GM21786 (cell line): Measurements from ENCODE around the gene PARN.
"Not testable (repeated sequence)": the region's sequence is repeated elsewhere in the genome, so short reads cannot be mapped to it uniquely, and the experiment has no call there.

Experiments
- ATAC-seq: cut with Tn5 transposase; IDR thresholded peaks from one replicate; pipeline ENCODE4 v1.9.1; 2021; ENCODE audit not compliant: unreplicated experiment

The PARN gene

GRCh38 chr16:14632693-14633569 lies 2.9 kb upstream of the PARN start, which contains the start of gene BFAR:
Gene BFAR, plus strand, starts transcription at chr16:14632951. Its CDS starts 11,396 bp downstream, at chr16:14644347.
- peak; percentile 83 for ATAC-seq

GRCh38 chr16:14630620-14631330 lies 715 bp upstream of the PARN start:
- ATAC-seq = not testable (repeated sequence)

- no peak for ATAC-seq
Observed at GRCh38 chr16:14629612-14629918, 495 bp downstream of the PARN start.

- no peak for ATAC-seq
Observed at GRCh38 chr16:14628806-14629611, 1.1 kb downstream of the PARN start.

GRCh38 chr16:14627078-14627477 lies 3.0 kb downstream of the PARN start:
- no peak for ATAC-seq

GRCh38 chr16:14618566-14618965 lies 11.5 kb downstream of the PARN start:
- ATAC-seq = no peak

GRCh38 chr16:14616280-14616679 lies 13.8 kb downstream of the PARN start:
- no peak for ATAC-seq

- ATAC-seq = no peak
Observed at GRCh38 chr16:14613991-14614390, 16.1 kb downstream of the PARN start.

- ATAC-seq = no peak
Observed at GRCh38 chr16:14611660-14612059, 18.4 kb downstream of the PARN start.

GRCh38 chr16:14609716-14610115 lies 20.3 kb downstream of the PARN start:
- ATAC-seq = no peak

GRCh38 chr16:14608604-14609003 lies 21.5 kb downstream of the PARN start:
- no peak for ATAC-seq

- ATAC-seq = no peak
Observed at GRCh38 chr16:14608111-14608566, 21.9 kb downstream of the PARN start.

- no peak for ATAC-seq
Observed at GRCh38 chr16:14606102-14606501, 24.0 kb downstream of the PARN start.

- no peak for ATAC-seq
Observed at GRCh38 chr16:14602443-14602963, 27.6 kb downstream of the PARN start.

GRCh38 chr16:14600164-14600563 lies 29.9 kb downstream of the PARN start:
- ATAC-seq = no peak

GRCh38 chr16:14586637-14587305 lies 43.3 kb downstream of the PARN start:
- ATAC-seq = no peak

GRCh38 chr16:14585287-14585686 lies 44.8 kb downstream of the PARN start:
- no peak for ATAC-seq

- not testable (repeated sequence) for ATAC-seq
Observed at GRCh38 chr16:14580926-14581325, 49.1 kb downstream of the PARN start.

- ATAC-seq = no peak
Observed at GRCh38 chr16:14579266-14579665, 50.8 kb downstream of the PARN start.

- no peak for ATAC-seq
Observed at GRCh38 chr16:14576532-14576931, 53.5 kb downstream of the PARN start.

- no peak for ATAC-seq
Observed at GRCh38 chr16:14576069-14576468, 54.0 kb downstream of the PARN start.
